MM.1S (cell line): ENCODE measurements around the gene KDM4B.

ENCODE experiments used
- CTCF ChIP-seq: fragments of 300-600 bp; sonication (generic); IDR thresholded peaks from 2 replicates; pipeline ENCODE4 v1.5.1; 2016; ENCODE audit warnings: antibody characterized with exemption, low read length, mixed read lengths
- EZH2 ChIP-seq: fragments of 300-600 bp; sonication (generic); optimal IDR thresholded peaks from 2 replicates; pipeline ENCODE3; 2017; ENCODE audit warnings: low read depth, mild to moderate bottlenecking, antibody characterized with exemption, low read length, mixed read lengths
- EZH2phosphoT487 ChIP-seq: fragments of 300-600 bp; sonication (generic); IDR thresholded peaks from 2 replicates; pipeline ENCODE4 v1.6.1; 2018; ENCODE audit warnings: antibody characterized with exemption, low read length

- TF ChIP-seq CTCF (no peak), EZH2phosphoT487 (no peak), EZH2 (no peak)
These were observed 156.5 kb downstream of the KDM4B start for GRCh38 chr19:5125376-5125775.
